GM23338 (cell line): Measurements from ENCODE around the gene PLAAT1. TPM values are rescaled to one million over a fixed set of nuclear protein-coding genes. Genes with fewer than 3 reads are reported as not detected.

Experiments used
- ATAC-seq: fragments of 200-7000 bp; cut with Tn5 transposase; 3 replicates; pipeline ENCODE4 v1.9.1; 2020
- DNase-seq: peaks from one replicate; pipeline ENCODE4 v3.0.0-alpha.2; 2015; ENCODE audit warnings: low spot score
- H2AFZ ChIP-seq: fragments of 200-600 bp; sonication (generic); 2 replicates; pipeline ENCODE4 v1.8.0; 2016; ENCODE audit warnings: antibody characterized with exemption, mild to moderate bottlenecking, moderate library complexity
- H3F3A ChIP-seq: fragments of 200-600 bp; sonication (generic); replicated peaks from 2 replicates; pipeline ENCODE4 v1.8.0; 2017; ENCODE audit warnings: antibody characterized with exemption, mixed run types, low read depth
- H3K27ac ChIP-seq: fragments of 200-600 bp; sonication (generic); 2 replicates; pipeline ENCODE4 v1.6.1; 2016; ENCODE audit warnings: low read depth
- H3K27me3 ChIP-seq: fragments of 200-600 bp; sonication (generic); 2 replicates; pipeline ENCODE4 v1.8.0; 2016; ENCODE audit warnings: mild to moderate bottlenecking, mixed run types, moderate library complexity; ENCODE audit not compliant: insufficient read depth
- H3K36me3 ChIP-seq: fragments of 200-600 bp; sonication (generic); 2 replicates; pipeline ENCODE4 v1.8.0; 2016; ENCODE audit warnings: mild to moderate bottlenecking; ENCODE audit not compliant: insufficient read depth
- H3K4me1 ChIP-seq: fragments of 200-600 bp; sonication (generic); 2 replicates; pipeline ENCODE4 v1.8.0; 2016; ENCODE audit warnings: mild to moderate bottlenecking, moderate library complexity; ENCODE audit not compliant: insufficient read depth
- H3K4me2 ChIP-seq: fragments of 200-600 bp; sonication (generic); 2 replicates; pipeline ENCODE4 v1.7.1; 2017; ENCODE audit warnings: mixed run types
- H3K4me3 ChIP-seq: fragments of 200-600 bp; sonication (generic); 2 replicates; pipeline ENCODE4 v1.6.1; 2016; ENCODE audit warnings: mixed run types
- H3K79me2 ChIP-seq: fragments of 200-600 bp; sonication (generic); replicated peaks from 2 replicates; pipeline ENCODE4 v1.8.0; 2017; ENCODE audit warnings: mild to moderate bottlenecking; ENCODE audit not compliant: insufficient read depth
- H3K9me2 ChIP-seq: fragments of 200-600 bp; sonication (generic); 2 replicates; pipeline ENCODE4 v1.8.0; 2017; ENCODE audit not compliant: insufficient read depth
- H4K20me1 ChIP-seq: fragments of 200-600 bp; sonication (generic); replicated peaks from 2 replicates; pipeline ENCODE4 v1.8.0; 2017; ENCODE audit warnings: mild to moderate bottlenecking; ENCODE audit not compliant: insufficient read depth
- H3K27ac Mint-ChIP-seq: 2 replicates; pipeline ENCODE4 v1.8.0; 2020; ENCODE audit warnings: inconsistent platforms, mild to moderate bottlenecking, moderate library complexity, mixed read lengths
- H3K27me3 Mint-ChIP-seq: 3 replicates; pipeline ENCODE4 v1.8.0; 2022; ENCODE audit warnings: low read depth, mild to moderate bottlenecking, moderate library complexity, mixed read lengths, inconsistent platforms; ENCODE audit not compliant: insufficient read depth, poor library complexity
- H3K36me3 Mint-ChIP-seq: 3 replicates; pipeline ENCODE4 v1.8.0; 2021; ENCODE audit warnings: low read depth, mild to moderate bottlenecking, inconsistent platforms, moderate library complexity, mixed read lengths
- H3K4me1 Mint-ChIP-seq: 3 replicates; pipeline ENCODE4 v1.8.0; 2020; ENCODE audit warnings: mild to moderate bottlenecking, inconsistent platforms, mixed read lengths
- H3K4me3 Mint-ChIP-seq: 3 replicates; pipeline ENCODE4 v1.8.0; 2021; ENCODE audit warnings: moderate library complexity, mild to moderate bottlenecking, inconsistent platforms, mixed read lengths
- H3K9me3 Mint-ChIP-seq: 3 replicates; pipeline ENCODE4 v1.8.0; 2020; ENCODE audit warnings: moderate library complexity, mild to moderate bottlenecking, inconsistent platforms, mixed read lengths
- CREB1 ChIP-seq: fragments of 250-450 bp; sonication (Bioruptor Pico); IDR thresholded peaks from 2 replicates; pipeline ENCODE4 v1.5.0; 2020; ENCODE audit warnings: low read depth, mild to moderate bottlenecking, moderate library complexity
- CTCF ChIP-seq, 2 experiments: fragments of 200-600 bp in 1 of 2; sonication (generic) in 1 of 2; conservative IDR thresholded peaks; 2 replicates each; pipeline versions ENCODE4 v1.5.1 to v1.6.1; 2016 to 2017; ENCODE audit warnings: antibody characterized with exemption in 2 of 2, low read depth in 2 of 2, mild to moderate bottlenecking in 2 of 2, moderate library complexity in 1 of 2
- REST ChIP-seq: IDR thresholded peaks from one replicate; pipeline ENCODE4 v1.6.1; 2018; ENCODE audit warnings: antibody characterized with exemption; ENCODE audit not compliant: unreplicated experiment
- polyA plus RNA-seq: library from polyadenylated mRNA; unstranded; fragments of >200 nt; fragmentation: Nextera tagmentation; extraction: Ambion mirVana; gene quantifications from 2 replicates; pipeline ENCODE4 v1.2.1, GENCODE V29; 2016
- total RNA-seq: library from RNA; depleted of rRNA; stranded (reverse); fragments of >200 nt; shearing (Covaris generic); gene quantifications from 2 replicates; pipeline ENCODE4 v1.2.3, GENCODE V29; 2014
- TF ChIP-seq, protein P1 (sequence below): fragments of 250-450 bp; sonication (Bioruptor Pico); IDR thresholded peaks from 2 replicates; pipeline ENCODE4 v1.5.0; 2020; ENCODE audit warnings: mild to moderate bottlenecking, moderate library complexity

The PLAAT1 gene
- total and polyA plus RNA-seq, 2 experiments from 2014 or later: 5.4 to 6.7 TPM

- TF ChIP-seq REST: no peak
Measured at GRCh38 chr3:193313061-193313958, 72.3 kb downstream of the PLAAT1 start (continued).

- ATAC-seq (peak; percentile 76), DNase-seq (peak; percentile 12)
- Mint-ChIP-seq H3K4me1 (peaks cover 12% of the 10 kb centered on the region), H3K27ac (no peak overlapping the region), H3K4me3 (no peak overlapping the region), H3K9me3 (no peaks in the 10 kb centered on the region), H3K36me3 (no peaks in the 10 kb centered on the region), H3K27me3 (peaks cover 2% of the 10 kb centered on the region)
- Histone ChIP-seq H3K79me2 (no peaks in the 10 kb centered on the region), H3K9me2 (peaks cover 2% of the 10 kb centered on the region), H3K4me2 (no peak overlapping the region), H4K20me1 (no peaks in the 10 kb centered on the region), H3F3A (no peaks in the 10 kb centered on the region), H2AFZ (0 out of 2 replicates have a peak overlapping the region, but pooled peaks have one; percentile 53), H3K36me3 (no peaks in the 10 kb centered on the region), H3K27ac (no peak overlapping the region), H3K4me3 (no peak overlapping the region), H3K27me3 (no peaks in the 10 kb centered on the region), H3K4me1 (peaks cover 14% of the 10 kb centered on the region)
- TF ChIP-seq CREB1 (no peak), CTCF (conservative IDR thresholded peaks at IDR 0.05; ENCODE audit: low read depth in 2 of 2) (peak; percentile 49 to 60)
Measured at GRCh38 chr3:193314161-193314560, 73.1 kb downstream of the PLAAT1 start.

DNA sequence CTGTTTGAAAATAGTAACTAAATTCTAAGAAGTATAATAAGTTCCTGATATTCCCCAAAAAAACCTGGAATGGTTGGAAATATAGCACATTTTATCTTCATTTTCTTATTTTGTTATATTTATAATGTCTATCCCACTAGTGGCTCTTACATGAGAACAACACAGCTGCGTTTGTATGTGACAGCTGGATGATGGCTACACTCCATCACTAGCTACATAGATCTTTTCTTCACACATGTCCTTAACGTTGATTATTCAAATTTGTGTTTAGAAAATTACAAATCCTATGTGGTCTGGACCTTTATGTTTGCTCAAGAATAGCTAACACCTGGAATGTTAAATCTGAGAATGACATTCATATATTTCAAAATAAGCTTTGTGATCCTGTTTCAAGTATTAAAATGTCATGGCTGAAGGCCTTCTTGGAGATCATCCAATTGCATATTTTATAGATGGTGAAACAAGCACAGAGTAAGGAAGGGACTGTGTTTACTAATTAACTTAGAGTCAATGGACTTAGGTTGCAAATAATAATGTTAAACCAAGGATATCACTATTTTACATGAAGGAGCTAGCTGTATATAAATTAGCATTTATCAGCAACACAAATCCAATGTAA lies 76.8 kb downstream of the PLAAT1 start:
- H3K27me3 ChIP-seq: no peaks in the 10 kb centered on the region
- no peak overlapping the region for H3K27ac Mint-ChIP-seq
- ATAC-seq: no peak
- H4K20me1 ChIP-seq: no peaks in the 10 kb centered on the region
- no peak overlapping the region for H3K4me3 Mint-ChIP-seq
- no peak overlapping the region for H2AFZ ChIP-seq
- no peak for DNase-seq
- no peaks in the 10 kb centered on the region for H3K36me3 Mint-ChIP-seq
- H3K4me2 ChIP-seq: no peak overlapping the region
- peaks cover 9% of the 10 kb centered on the region for H3K4me1 ChIP-seq
- H3K4me3 ChIP-seq: no peak overlapping the region
- H3K27me3 Mint-ChIP-seq: no peaks in the 10 kb centered on the region
- H3K9me2 ChIP-seq: peaks cover 4% of the 10 kb centered on the region
- H3K4me1 Mint-ChIP-seq: peaks cover 5% of the 10 kb centered on the region
- no peaks in the 10 kb centered on the region for H3K79me2 ChIP-seq
- no peak overlapping the region for H3K27ac ChIP-seq
- H3F3A ChIP-seq: no peaks in the 10 kb centered on the region
- H3K36me3 ChIP-seq: no peaks in the 10 kb centered on the region
- no peaks in the 10 kb centered on the region for H3K9me3 Mint-ChIP-seq
- TF ChIP-seq, protein P1, sequence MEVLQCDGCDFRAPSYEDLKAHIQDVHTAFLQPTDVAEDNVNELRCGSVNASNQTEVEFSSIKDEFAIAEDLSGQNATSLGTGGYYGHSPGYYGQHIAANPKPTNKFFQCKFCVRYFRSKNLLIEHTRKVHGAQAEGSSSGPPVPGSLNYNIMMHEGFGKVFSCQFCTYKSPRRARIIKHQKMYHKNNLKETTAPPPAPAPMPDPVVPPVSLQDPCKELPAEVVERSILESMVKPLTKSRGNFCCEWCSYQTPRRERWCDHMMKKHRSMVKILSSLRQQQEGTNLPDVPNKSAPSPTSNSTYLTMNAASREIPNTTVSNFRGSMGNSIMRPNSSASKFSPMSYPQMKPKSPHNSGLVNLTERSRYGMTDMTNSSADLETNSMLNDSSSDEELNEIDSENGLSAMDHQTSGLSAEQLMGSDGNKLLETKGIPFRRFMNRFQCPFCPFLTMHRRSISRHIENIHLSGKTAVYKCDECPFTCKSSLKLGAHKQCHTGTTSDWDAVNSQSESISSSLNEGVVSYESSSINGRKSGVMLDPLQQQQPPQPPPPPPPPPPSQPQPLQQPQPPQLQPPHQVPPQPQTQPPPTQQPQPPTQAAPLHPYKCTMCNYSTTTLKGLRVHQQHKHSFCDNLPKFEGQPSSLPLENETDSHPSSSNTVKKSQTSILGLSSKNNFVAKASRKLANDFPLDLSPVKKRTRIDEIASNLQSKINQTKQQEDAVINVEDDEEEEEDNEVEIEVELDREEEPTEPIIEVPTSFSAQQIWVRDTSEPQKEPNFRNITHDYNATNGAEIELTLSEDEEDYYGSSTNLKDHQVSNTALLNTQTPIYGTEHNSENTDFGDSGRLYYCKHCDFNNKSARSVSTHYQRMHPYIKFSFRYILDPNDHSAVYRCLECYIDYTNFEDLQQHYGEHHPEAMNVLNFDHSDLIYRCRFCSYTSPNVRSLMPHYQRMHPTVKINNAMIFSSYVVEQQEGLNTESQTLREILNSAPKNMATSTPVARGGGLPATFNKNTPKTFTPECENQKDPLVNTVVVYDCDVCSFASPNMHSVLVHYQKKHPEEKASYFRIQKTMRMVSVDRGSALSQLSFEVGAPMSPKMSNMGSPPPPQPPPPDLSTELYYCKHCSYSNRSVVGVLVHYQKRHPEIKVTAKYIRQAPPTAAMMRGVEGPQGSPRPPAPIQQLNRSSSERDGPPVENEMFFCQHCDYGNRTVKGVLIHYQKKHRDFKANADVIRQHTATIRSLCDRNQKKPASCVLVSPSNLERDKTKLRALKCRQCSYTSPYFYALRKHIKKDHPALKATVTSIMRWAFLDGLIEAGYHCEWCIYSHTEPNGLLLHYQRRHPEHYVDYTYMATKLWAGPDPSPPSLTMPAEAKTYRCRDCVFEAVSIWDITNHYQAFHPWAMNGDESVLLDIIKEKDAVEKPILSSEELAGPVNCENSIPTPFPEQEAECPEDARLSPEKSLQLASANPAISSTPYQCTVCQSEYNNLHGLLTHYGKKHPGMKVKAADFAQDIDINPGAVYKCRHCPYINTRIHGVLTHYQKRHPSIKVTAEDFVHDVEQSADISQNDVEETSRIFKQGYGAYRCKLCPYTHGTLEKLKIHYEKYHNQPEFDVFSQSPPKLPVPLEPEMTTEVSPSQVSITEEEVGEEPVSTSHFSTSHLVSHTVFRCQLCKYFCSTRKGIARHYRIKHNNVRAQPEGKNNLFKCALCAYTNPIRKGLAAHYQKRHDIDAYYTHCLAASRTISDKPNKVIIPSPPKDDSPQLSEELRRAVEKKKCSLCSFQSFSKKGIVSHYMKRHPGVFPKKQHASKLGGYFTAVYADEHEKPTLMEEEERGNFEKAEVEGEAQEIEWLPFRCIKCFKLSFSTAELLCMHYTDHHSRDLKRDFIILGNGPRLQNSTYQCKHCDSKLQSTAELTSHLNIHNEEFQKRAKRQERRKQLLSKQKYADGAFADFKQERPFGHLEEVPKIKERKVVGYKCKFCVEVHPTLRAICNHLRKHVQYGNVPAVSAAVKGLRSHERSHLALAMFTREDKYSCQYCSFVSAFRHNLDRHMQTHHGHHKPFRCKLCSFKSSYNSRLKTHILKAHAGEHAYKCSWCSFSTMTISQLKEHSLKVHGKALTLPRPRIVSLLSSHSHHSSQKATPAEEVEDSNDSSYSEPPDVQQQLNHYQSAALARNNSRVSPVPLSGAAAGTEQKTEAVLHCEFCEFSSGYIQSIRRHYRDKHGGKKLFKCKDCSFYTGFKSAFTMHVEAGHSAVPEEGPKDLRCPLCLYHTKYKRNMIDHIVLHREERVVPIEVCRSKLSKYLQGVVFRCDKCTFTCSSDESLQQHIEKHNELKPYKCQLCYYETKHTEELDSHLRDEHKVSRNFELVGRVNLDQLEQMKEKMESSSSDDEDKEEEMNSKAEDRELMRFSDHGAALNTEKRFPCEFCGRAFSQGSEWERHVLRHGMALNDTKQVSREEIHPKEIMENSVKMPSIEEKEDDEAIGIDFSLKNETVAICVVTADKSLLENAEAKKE: no peak
